ENCODE data around the gene GXYLT2.

DNA sequence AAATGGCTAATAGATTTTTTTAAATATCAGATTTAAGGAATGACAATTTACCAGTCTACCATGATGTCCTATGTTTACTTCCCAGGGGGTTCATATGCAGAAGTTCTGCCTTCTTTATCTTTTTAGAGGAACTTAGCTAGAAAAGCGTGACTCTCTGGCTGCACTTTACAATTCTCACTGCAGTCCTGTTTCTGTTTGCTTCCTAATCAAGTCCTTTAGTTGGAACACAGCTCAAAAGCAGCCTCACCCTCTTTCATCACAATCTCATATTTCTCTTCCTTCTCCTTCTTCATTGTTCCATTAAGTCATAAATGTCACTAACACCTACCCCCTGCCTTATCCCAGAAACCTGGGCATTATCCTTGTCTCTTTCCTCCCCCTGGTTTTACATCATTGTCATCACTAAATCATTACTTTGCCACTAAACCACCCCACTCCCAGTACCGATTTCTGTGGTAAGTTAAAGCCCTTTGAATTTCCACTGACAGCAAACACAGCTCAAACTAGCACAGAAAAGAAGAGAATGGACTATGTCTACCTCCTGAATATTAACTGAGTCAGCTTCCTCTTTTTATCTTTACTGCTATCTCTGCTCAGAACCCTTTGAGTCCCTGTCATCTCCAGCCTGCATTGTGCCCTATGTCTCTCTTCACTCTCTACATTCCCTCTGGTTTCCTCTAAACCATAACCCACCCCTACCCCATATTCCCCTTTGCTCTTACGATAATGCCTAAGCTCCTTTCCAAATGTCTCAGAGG lies 94.9 kb downstream of the GXYLT2 start:
- TF ChIP-seq, protein P1, sequence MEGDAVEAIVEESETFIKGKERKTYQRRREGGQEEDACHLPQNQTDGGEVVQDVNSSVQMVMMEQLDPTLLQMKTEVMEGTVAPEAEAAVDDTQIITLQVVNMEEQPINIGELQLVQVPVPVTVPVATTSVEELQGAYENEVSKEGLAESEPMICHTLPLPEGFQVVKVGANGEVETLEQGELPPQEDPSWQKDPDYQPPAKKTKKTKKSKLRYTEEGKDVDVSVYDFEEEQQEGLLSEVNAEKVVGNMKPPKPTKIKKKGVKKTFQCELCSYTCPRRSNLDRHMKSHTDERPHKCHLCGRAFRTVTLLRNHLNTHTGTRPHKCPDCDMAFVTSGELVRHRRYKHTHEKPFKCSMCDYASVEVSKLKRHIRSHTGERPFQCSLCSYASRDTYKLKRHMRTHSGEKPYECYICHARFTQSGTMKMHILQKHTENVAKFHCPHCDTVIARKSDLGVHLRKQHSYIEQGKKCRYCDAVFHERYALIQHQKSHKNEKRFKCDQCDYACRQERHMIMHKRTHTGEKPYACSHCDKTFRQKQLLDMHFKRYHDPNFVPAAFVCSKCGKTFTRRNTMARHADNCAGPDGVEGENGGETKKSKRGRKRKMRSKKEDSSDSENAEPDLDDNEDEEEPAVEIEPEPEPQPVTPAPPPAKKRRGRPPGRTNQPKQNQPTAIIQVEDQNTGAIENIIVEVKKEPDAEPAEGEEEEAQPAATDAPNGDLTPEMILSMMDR (IDR thresholded peaks at IDR 0.05) = no peak
- no peak for TF ChIP-seq POLR2A (IDR thresholded peaks at IDR 0.05)

Measured in thyroid gland (tissue), 4 donors.